Effector CD4-positive, alpha-beta T cell (primary cell): ENCODE results near the gene GOLGA8H. TPM values are rescaled to one million over a fixed set of nuclear protein-coding genes. Genes with fewer than 3 reads are reported as not detected.
"Not testable (repeated sequence)": the region's sequence is repeated elsewhere in the genome, so short reads cannot be mapped to it uniquely, and the experiment has no call there.

Experiments used
- DNase-seq: peaks from one replicate; pipeline ENCODE4 v3.0.0-alpha.2; 2020
- total RNA-seq: gene quantifications from one replicate; lab custom pipeline; 2026; lab: John Stamatoyannopoulos, UW

Gene GOLGA8H
- total RNA-seq: not detected

GRCh38 chr15:30603796-30604195 lies at the start of gene GOLGA8H:
TSS of gene GOLGA8H (plus strand) at chr15:30604028. CDS start at chr15:30604126, 98 bp downstream.
- not testable (repeated sequence) for DNase-seq

GRCh38 chr15:30566949-30567348 lies 36.9 kb upstream of the GOLGA8H start:
- not testable (repeated sequence) for DNase-seq

- not testable (repeated sequence) for DNase-seq
Measured at GRCh38 chr15:30573012-30573491, 30.8 kb upstream of the GOLGA8H start.

GRCh38 chr15:30579394-30579970 lies 24.3 kb upstream of the GOLGA8H start:
- DNase-seq: not testable (repeated sequence)

GRCh38 chr15:30580716-30581115 lies 23.1 kb upstream of the GOLGA8H start:
- DNase-seq: not testable (repeated sequence)

GRCh38 chr15:30598953-30599352 lies 4.9 kb upstream of the GOLGA8H start:
- not testable (repeated sequence) for DNase-seq

- DNase-seq: not testable (repeated sequence)
Measured at GRCh38 chr15:30612271-30612670, 8.4 kb downstream of the GOLGA8H start.

- DNase-seq: not testable (repeated sequence)
Measured at GRCh38 chr15:30621342-30621741, 17.5 kb downstream of the GOLGA8H start.

GRCh38 chr15:30625436-30626193 lies 21.8 kb downstream of the GOLGA8H start, which contains the start of gene ARHGAP11B:
TSS of gene ARHGAP11B (plus strand) at chr15:30626128.
- DNase-seq: peak; percentile 95

GRCh38 chr15:30626194-30626565 lies 22.4 kb downstream of the GOLGA8H start:
- DNase-seq: not testable (repeated sequence)

- DNase-seq: not testable (repeated sequence)
Measured at GRCh38 chr15:30626632-30627031, 22.8 kb downstream of the GOLGA8H start.

GRCh38 chr15:30650012-30650929 lies 46.4 kb downstream of the GOLGA8H start:
- no peak for DNase-seq

GRCh38 chr15:30661154-30661553 lies 57.3 kb downstream of the GOLGA8H start:
- not testable (repeated sequence) for DNase-seq
